Cerebellar nuclear complex (tissue), 1 donor: ENCODE results near the gene C12orf54.
"Not testable (repeated sequence)": the region's sequence is repeated elsewhere in the genome, so short reads cannot be mapped to it uniquely, and the experiment has no call there.

ENCODE experiments used
- DNase-seq, 2 experiments: peaks; one replicate each; lab custom pipeline; 2025; lab: John Stamatoyannopoulos, UW

C12orf54 gene

DNA sequence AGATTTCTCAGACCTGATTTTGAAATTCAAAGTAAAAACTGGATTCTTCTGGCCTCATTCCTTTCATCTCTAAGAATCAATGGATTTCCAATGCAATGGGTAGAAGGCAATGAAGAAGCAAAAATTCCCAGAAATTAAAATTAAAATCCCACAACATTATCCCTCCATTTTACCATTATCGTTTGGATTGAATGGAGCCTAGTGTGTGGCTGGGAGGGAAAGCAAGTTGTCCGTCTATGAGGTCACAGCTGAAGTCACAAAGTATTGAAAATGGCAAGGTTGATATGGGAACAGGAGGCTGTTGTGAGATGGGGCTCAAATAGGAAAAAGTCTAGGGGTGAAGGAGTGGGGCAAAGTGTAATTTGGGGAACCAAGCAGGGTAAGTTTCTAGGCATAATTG, at the start of gene C12orf54:
TSS of gene C12orf54 (plus strand) at position 301 of the 400 bp plus-strand sequence. CDS start 799 bp downstream, outside the sequence.
- no peak for DNase-seq

DNA sequence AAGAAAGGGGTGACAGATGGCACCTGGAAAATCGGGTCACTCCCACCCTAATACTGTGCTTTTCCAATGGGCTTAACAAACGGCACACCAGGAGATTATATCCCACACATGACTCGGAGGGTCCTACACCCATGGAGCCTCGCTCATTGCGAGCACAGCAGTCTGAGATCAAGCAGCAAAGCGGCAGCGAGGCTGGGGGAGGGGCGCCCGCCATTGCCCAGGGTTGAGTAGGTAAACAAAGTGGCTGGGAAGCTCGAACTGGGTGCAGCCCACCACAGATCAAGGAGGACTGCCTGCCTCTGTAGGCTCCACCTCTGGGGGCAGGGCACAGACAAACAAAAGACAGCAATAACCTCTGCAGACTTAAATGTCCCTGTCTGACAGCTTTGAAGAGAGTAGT, 48.3 kb upstream of the C12orf54 start:
- not testable (repeated sequence) for DNase-seq

DNA sequence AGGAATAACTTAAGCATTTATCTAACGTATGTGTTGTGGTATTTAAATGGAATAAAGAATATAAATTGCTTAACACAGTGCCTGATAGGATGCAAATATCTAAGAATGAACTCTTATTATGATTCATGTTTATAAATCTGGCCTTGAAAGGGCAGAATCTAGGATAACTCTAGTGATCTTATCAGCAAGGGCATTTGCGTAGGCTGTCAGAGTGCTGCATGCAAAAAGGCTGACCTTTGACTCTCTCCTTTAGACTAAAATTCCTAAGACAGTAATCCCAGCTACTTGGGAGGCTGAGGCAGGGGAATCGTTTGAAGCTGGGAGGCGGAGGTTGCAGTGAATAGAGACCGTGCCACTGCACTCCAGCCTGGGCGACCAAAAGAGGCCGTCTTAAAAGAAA, 41.2 kb upstream of the C12orf54 start:
- DNase-seq, result no peak

DNA sequence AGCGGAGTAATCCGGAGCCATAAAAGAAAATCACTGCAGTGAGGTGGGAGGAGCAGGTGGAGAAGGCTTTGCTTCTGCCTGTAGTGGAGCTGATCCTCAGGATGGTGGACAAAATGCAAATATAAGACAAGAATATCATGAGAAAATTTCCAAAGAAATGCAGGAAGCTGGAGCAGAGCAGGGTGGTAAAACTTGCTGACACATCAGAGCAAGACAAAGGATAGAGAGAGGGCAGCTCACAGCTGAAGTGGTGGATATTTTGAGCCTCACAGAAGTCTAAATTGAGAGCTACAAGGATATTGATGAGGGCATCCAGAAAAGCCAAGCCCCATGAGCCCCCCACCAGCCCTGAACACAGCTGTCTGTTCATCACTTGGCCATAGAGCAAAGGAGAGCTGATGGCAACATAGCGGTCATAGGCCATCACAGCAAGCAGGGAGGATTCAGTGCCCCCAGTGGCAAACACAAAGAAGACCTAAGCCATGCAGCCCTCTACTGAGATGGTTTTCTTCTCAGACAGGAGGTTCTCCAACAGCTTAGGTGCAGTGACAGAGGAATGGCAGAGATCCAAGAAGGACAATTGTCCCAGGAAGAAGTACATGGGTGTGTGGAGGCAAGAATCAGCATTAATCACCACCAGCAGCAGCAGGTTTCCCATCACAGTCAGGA, 40.0 kb upstream of the C12orf54 start:
- DNase-seq, result no peak

DNA sequence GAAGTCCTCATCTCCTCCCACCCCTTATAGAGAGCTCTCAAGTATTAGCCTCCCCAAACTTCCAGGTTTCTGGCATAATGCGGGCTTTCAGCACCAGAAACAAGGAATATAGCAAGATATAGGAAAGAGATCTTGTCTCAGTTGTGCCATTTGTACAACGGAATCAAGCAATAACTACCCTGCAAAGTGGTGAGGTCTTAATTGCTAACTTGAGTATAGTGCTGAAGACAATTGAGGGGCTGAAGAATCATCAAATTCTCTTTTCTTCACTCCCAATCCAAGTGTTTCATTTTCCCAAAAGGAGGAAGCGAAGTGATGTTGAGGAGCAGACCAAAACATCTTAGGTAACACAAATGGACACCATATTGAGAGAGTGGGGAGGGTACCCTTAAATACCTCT, 36.8 kb upstream of the C12orf54 start:
- no peak for DNase-seq

DNA sequence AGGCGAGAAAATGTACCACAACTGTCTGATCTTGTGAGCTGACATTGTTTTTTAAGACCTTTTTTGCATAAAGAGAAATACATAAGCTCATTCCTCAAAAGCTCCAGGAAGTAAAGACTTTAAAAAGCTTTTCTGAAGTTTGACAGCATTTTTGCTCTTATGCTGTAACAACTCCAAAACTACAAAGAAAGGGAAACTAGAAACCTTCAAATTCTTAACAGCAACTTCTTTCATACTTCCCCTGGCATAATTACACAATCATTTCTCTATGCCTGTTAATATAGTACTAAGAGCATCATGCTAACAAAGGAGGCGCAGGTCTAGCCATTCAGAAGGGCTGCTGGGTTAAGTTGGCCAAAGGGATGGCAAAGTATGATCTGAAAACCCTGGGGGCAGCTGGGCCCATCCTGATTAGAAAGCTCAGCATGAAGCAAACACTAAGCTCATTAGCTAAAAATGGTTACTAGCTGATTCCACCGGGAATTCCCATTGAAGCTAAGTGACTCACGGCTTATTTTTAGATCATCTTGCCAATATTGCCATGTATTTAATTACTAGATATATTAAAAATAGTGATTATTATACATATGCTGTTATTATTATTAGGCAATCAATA, 36.0 kb upstream of the C12orf54 start:
- no peak for DNase-seq

DNA sequence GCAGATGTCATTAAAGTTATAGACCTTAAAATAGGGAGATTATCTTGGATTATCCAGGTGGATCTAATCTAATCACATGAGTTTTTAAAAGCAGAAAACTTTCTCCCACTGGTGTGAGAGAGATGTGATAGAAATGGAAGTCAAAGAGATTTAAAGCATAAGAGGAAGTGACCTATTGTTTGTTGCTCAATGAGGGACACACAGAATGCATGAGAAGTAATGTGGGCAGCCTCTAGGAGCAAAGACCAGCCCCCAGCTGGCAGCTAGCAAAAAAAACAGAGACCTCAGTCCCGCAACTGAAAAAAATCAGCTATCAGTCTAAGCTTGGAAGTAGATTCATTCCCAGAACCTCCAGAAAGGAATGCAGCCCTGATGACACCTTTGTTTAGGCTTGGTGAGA, 34.5 kb upstream of the C12orf54 start:
- DNase-seq, result no peak

DNA sequence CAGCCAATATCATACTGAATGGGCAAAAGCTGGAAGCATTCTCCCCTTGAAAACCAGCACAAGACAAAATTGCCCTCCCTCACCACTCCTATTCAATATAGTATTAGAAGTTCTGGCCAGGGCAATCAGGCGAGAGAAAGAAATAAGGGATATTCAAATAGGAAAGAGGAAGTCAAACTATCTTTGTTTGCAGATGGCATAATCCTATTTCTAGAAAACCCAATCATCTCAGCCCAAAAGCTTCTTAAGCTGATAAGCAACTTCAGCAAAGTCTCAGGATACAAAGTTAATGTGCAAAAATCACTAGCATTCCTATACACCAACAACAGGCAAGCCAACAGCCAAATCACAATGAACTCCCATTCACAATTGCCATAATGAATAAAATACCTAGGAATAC, 30.9 kb upstream of the C12orf54 start:
- DNase-seq, result no peak

DNA sequence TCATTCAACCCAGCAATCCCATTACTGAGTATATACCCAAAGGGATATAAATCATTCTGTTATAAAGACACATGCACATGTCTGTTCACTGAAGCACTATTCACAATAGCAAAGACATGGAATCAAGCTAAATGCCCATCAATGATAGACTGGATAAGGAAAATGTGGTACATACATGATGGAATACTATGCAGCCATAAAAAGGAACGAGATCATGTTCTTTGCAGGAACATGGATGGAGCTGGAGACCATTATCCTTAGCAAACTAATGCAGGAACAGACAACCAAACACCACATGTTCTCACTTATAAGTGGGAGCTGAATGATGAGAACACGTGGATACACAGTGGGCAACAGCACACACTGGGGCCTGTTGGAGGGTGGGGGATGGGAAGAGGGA, 29.3 kb upstream of the C12orf54 start:
- not testable (repeated sequence) for DNase-seq

DNA sequence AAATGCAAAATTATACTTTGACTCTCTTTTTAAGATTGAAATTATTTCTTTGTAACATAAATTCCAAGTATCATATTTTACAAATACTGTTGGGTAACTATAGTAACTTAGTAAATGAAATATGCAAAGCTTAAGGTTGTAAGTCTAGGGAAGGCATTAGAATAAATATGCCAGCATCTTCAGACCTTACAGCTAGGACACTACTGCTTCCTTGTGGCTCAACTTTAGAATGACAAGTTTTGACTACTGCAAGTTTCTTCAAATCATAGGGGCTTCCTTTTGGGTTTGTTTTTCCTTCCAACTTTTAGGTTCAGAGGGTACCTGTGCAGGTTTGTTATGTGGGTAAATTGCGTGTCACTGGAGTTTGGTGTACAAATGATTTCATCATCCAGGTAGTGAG, 27.6 kb upstream of the C12orf54 start:
- DNase-seq, result no peak

DNA sequence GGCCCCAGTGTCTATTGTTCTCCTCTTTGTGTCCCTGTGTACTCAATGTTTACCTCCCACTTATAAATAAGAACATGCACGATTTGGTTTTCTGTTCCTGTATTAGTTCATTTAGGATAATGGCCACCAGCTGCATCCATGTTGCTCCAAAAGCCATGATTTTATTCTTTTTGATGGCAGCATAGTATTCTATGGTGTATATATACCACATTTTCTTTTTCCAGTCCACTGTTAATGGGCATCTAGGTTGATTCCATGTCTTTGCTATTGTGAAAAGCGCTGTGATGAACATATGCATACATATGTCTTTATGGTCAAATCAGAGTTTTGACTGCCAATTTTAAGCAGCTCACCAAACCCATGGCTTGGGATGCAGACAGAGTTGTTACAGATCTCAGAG, 27.2 kb upstream of the C12orf54 start:
- DNase-seq, result no peak

DNA sequence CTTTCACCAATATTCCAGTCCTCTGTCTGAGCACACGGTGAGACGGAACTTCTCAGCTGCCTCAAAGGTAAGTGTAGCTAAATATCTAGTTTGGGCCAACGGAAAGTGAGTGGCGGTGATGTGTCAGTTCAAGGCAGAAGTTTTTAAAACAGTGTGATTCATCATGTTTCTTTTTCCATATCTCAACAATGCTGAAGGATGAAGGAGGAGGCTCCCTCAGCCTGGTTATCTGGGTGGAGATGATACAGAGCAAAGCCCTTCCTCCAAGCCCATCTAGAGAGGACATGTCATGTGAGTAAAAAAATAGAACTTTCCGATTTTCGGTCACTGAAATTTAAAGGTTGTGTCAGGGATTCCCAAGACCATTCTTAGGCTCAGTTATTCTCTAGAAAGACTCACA, 23.0 kb upstream of the C12orf54 start:
- DNase-seq, result no peak

DNA sequence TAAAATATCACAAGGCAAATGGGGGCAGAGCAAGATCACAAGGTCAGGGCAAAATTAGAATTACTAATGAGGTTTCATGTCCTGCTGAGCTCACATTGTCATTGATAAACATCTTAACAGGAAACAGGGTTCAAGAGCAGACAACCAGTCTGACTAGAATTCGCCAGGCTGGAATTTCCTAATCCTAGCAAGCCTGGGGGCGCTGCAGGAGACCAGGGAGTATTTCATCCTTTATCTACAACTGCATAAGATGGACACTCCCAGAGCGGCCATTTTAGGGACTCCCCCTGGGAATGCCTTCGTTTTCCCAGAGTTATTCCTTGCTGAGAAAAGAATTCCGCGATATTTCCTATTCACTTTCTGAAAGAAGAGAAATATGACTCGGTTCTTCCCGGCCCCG, 13.3 kb upstream of the C12orf54 start:
- not testable (repeated sequence) for DNase-seq

DNA sequence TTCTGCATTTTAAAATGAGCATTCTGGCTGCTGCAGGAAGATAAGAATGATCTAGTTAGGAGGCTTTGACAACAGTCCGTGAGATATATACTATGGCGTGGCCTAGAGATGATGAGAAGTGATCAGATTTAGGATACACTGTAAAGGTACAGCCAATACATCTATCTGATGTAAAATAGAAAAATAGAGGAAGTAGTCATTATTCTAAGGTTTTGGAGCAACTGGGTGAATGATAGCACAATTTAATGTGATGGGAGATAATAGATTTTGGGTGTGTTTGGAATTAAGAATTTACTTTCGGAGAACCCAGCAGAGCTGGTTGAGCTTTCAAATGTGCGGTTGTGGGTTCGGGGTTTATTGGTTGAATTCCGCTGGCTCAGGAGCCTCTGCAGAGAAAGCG, 10.0 kb upstream of the C12orf54 start, which contains the start of gene ANP32D:
TSS of gene ANP32D (plus strand) at position 301 of the 400 bp plus-strand sequence. CDS start 106 bp downstream, outside the sequence.
- no peak for DNase-seq

DNA sequence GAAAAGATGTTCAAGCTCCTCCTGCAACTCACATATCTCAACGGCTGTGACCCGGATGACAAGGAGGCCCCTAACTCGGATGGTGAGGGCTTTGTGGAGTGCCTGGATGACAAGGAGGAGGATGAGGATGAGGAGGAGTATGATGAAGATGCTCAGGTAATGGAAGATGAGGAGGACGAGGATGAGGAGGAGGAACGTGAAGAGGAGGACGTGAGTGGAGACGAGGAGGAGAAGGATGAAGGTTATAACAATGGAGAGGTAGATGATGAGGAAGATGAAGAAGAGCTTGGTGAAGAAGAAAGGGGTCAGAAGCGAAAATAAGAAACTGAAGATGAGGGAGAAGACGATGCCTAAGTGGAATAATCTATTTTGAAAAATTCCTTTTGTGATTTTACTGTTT, 9.2 kb upstream of the C12orf54 start:
- no peak for DNase-seq

DNA sequence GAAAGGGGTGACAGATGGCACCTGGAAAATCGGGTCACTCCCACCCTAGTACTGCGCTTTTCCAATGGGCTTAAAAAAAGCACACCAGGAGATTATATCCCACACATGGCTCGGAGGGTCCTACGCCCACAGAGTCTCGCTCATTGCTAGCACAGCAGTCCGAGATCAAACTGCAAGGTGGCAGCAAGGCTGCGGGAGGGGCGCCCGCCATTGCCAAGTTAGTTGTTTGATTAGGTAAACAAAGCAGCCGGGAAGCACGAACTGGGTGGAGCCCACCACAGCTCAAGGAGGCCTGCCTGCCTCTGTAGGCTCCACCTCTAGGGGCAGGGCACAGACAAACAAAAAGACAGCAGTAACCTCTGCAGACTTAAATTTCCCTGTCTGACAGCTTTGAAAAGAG, 7.8 kb upstream of the C12orf54 start:
- DNase-seq, result not testable (repeated sequence)

DNA sequence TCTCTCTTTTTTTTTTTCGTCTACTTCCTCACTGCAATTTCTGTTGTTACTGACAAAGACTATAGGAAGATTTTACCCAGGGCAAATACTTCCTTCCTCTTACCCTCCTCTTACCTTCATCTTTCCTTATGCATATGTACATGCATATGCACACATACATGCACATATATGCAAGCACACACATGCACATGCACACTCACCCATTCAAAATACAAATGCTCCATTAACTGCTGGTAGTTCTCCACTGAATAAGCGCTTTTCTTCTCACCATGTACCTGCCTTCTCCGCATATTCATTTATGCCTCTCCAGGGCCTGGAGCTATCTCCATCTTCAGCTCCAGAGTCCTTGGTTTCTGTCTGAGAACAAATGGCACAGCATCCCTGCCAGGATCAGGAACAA, 632 bp downstream of the C12orf54 start:
- no peak for DNase-seq

DNA sequence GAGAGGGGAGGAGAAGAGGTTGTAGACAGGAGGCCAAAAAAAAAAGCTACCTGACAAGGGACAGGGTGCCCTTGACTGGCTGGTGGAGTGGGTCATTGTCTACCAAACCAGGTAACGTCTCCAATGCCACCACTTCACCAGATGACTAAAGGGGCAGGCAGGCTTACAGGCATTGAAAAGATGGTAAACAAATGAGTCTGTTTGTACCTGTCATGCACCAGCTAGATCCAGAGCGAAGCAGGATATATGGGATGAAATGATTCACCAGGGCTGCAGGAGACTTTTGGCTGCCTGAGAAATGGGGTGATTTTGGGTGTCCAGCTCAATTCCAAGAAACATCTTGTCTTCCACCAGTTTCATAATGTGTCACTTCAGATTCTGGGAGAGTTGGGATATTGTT, 4.0 kb downstream of the C12orf54 start:
- DNase-seq, result no peak

DNA sequence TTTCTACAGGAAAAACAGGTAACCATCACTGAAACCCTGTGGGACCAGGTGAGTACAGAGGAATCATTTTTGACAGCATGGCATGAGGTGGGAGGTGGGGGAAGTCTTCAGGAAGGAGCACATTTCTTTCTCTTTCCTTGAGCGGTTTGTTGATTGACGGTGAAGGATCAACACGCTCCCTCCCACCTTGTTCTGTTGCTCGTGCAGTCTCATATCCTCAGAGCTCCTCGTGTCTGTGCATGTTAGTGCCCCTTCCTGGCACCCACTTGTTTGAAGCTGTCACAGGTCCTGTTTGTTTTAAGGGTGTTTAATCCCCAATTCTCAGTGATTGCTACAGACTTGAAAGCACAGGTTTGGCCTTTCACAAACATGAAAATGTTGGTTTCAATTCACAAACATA, 4.4 kb downstream of the C12orf54 start:
- DNase-seq, result no peak

DNA sequence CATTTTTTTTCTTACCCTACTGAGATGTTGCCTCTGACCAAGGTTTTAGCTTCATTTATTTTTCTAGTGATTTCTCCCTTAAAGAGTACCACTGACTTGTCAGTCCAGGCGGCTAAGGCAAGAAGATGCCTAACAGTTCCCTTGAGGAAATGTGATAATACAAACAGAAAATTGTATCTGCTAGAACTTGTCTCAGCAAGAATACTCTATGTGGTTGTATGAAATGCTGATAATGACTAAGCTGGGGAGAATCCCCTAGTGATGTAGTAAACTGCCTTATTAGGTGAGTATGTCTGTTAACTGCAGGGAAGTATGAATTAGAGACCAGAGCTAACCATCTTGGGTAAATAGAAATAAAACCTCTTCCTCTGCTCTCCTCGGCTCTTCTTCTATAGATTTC, 6.7 kb downstream of the C12orf54 start:
- no peak for DNase-seq

DNA sequence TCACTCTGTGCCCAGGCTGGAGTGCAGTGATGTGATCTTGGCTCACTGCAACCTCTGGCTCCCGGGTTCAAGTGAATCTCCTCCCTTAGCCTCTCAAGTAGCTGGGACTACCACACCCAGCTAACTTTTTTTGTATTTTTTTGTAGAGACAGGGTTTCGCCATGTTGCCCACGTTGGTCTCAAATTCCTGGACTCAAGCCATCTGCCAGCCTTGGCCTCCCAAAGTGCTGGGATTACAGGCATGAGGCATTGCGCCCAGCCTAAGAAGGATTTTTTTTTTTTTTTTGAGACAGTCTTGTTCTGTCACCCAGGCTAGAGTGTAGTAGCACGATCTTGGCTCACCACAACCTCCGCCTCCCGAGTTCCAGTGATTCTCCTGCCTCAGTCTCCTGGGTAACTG, 7.2 kb downstream of the C12orf54 start:
- not testable (repeated sequence) for DNase-seq

DNA sequence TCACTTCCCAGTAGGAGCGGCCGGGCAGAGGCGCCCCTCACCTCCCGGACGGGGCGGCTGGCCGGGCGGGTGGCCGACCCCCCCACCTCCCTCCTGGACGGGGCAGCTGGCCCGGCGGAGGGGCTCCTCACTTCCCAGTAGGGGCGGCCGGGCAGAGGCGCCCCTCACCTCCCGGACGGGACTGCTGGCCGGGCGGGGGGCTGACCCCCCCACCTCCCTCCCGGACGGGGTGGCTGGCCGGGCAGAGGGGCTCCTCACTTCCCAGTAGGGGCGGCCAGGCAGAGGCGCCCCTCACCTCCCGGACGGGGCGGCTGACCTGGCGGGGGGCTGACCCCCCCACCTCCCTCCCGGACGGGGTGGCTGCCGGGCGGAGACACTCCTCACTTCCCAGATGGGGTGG, 18.0 kb downstream of the C12orf54 start:
- not testable (repeated sequence) for DNase-seq

DNA sequence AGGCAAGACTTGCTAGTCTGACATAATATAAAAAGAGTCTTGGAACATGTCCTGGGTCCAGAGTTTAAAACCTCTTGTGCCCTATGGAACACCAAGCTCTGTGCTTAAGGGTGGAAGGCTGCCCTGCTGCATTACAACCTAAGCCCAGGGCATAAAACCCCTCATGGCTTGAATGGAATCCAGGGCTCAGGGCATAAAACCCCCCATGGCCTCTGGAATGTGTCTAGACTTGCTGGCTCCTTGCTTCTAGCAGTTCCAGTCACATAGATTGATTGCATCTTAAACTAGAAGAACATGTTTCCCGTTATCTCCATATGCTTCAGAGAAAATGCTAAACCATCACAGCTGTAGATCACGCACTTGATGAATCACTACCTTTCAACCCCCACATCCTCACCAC, 24.5 kb downstream of the C12orf54 start:
- DNase-seq, result not testable (repeated sequence)

DNA sequence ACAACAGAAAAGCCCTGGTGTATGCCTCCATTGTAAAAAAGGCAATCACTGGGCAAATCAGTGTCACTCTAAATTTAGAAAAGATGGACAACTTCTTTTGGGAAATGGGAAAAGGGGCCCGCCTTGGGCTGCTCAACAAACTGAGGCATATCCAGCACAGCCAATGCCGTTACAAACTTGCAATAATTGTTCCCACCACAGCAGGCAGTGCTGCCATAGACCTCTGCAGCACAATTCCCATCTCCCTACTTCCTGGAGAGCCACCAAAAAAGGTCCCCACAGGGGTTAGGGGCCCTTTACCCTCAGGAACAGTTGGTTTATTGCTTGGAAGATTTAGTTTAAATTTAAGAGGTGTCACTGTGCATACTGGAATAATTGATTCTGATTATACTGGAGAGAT, 26.7 kb downstream of the C12orf54 start:
- no peak for DNase-seq
